Loucy (cell line): Measurements from ENCODE around the gene FAR2.

Experiments
- EZH2phosphoT487 ChIP-seq: fragments of 200-600 bp; IDR thresholded peaks from 2 replicates; pipeline ENCODE4 v1.6.1; 2018; ENCODE audit warnings: antibody characterized with exemption, mild to moderate bottlenecking, moderate library complexity, borderline replicate concordance
- TF ChIP-seq, protein P1 (sequence below): fragments of 200-600 bp; sonication (generic); conservative IDR thresholded peaks from 2 replicates; pipeline ENCODE4 v1.5.1; 2014; ENCODE audit warnings: mild to moderate bottlenecking, antibody characterized with exemption, low read length

DNA sequence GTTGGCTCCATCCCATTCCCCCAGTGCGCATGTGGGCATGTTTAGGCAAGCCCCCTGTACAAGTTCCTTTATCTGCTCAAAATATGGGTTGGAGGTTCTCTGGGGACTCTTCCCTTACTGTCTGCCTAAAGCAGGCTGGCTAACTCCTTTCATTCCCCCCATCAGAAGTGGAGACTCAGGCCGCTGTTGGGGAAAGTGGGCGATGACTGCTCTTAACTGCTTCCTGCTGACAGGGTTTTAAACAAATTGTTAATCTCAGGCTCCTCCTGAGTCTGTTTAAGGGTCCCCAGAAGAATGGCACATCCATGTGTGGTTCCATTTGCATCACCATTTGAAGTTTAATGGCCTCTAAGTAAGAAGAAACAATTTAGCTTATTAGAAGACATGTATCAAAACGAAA lies 15.4 kb upstream of the FAR2 start:
- TF ChIP-seq, protein P1, sequence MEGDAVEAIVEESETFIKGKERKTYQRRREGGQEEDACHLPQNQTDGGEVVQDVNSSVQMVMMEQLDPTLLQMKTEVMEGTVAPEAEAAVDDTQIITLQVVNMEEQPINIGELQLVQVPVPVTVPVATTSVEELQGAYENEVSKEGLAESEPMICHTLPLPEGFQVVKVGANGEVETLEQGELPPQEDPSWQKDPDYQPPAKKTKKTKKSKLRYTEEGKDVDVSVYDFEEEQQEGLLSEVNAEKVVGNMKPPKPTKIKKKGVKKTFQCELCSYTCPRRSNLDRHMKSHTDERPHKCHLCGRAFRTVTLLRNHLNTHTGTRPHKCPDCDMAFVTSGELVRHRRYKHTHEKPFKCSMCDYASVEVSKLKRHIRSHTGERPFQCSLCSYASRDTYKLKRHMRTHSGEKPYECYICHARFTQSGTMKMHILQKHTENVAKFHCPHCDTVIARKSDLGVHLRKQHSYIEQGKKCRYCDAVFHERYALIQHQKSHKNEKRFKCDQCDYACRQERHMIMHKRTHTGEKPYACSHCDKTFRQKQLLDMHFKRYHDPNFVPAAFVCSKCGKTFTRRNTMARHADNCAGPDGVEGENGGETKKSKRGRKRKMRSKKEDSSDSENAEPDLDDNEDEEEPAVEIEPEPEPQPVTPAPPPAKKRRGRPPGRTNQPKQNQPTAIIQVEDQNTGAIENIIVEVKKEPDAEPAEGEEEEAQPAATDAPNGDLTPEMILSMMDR: no peak
- no peak for TF ChIP-seq EZH2phosphoT487
